Endothelial cell of umbilical vein (primary cell): ENCODE results near the gene FYCO1. TPM values are rescaled to one million over a fixed set of nuclear protein-coding genes. Genes with fewer than 3 reads are reported as not detected.

ENCODE experiments used
- BruUV-seq: library from RNA; stranded (reverse); fragments of 400-500 nt; replicated peaks from 2 replicates; lab custom pipeline; 2021; lab: Mats Ljungman, UMichigan
- CTCF ChIA-PET: fragments of 300-600, 350-600 bp; sonication (Branson Sonifier 250); formaldehyde crosslinking; loops from one replicate; lab custom pipeline; 2021; ENCODE audit warnings: antibody characterized with exemption, inconsistent platforms; lab: Charles Lee
- POLR2A ChIA-PET: fragments of 300-600, 350-600 bp; sonication (Branson Sonifier 250); formaldehyde crosslinking; loops from one replicate; lab custom pipeline; 2021; ENCODE audit warnings: antibody characterized with exemption, inconsistent platforms; lab: Charles Lee
- DNase-seq: peaks from one replicate; pipeline ENCODE4 v3.0.0-alpha.2; 2011; ENCODE audit warnings: low read depth, low spot score
- FAIRE-seq: peaks from 2 replicates; lab custom pipeline; 2011; peaks lifted over from hg19 to GRCh38; lab: Jason Lieb, UNC
- H2AFZ ChIP-seq: 2 replicates; pipeline ENCODE4 v1.6.0; 2012; ENCODE audit warnings: low read depth, low read length, control low read depth, inconsistent platforms
- H3K27ac ChIP-seq: 2 replicates; pipeline ENCODE4 v1.5.1; 2011; ENCODE audit warnings: low read depth, mild to moderate bottlenecking, control low read depth, low read length, moderate library complexity; ENCODE audit not compliant: insufficient read depth
- H3K27me3 ChIP-seq, 2 experiments: 2 replicates each; pipeline versions ENCODE4 v1.6.0 to v1.6.1; 2011; ENCODE audit warnings: low read length in 2 of 2, mixed read lengths in 1 of 2; ENCODE audit not compliant: control insufficient read depth in 2 of 2, insufficient read depth in 2 of 2
- H3K36me3 ChIP-seq, 2 experiments: 2 replicates in 1 of 2; 3 replicates in 1 of 2; pipeline ENCODE4 v1.5.1; 2011; ENCODE audit warnings: low read length in 2 of 2, mild to moderate bottlenecking in 1 of 2, moderate library complexity in 1 of 2; ENCODE audit not compliant: control insufficient read depth in 2 of 2, insufficient read depth in 2 of 2; ENCODE audit errors: extremely low read depth in 1 of 2
- H3K4me1 ChIP-seq: 3 replicates; pipeline ENCODE4 v1.5.1; 2011; ENCODE audit warnings: mild to moderate bottlenecking, low read length; ENCODE audit not compliant: control insufficient read depth, insufficient read depth; ENCODE audit errors: extremely low read depth
- H3K4me2 ChIP-seq: 2 replicates; pipeline ENCODE4 v1.6.1; 2011; ENCODE audit warnings: low read length, control low read depth, mixed read lengths; ENCODE audit not compliant: insufficient read depth
- H3K4me3 ChIP-seq, 3 experiments: fragments of 200-600 bp in 1 of 3; sonication (generic), shearing (Covaris generic) in 1 of 3; replicated peaks in 1 of 3; 2 replicates each; pipeline ENCODE4 v1.5.1; 2011 to 2016; ENCODE audit warnings: control low read depth in 3 of 3, low read length in 3 of 3, mild to moderate bottlenecking in 2 of 3, inconsistent platforms in 1 of 3, low read depth in 1 of 3, moderate library complexity in 1 of 3; ENCODE audit not compliant: insufficient read depth in 1 of 3
- H3K79me2 ChIP-seq: 2 replicates; pipeline ENCODE4 v1.6.0; 2012; ENCODE audit warnings: low read length, inconsistent platforms; ENCODE audit not compliant: control insufficient read depth, insufficient read depth
- H3K9ac ChIP-seq: replicated peaks from 2 replicates; pipeline ENCODE3; 2011; ENCODE audit warnings: low read length, control low read depth; ENCODE audit not compliant: insufficient read depth; ENCODE audit errors: extremely low read depth
- H3K9me1 ChIP-seq: replicated peaks from 3 replicates; pipeline ENCODE4 v1.6.0; 2011; ENCODE audit warnings: mild to moderate bottlenecking, low read length; ENCODE audit not compliant: control insufficient read depth, insufficient read depth; ENCODE audit errors: extremely low read depth
- H3K9me3 ChIP-seq: replicated peaks from 2 replicates; pipeline ENCODE4 v1.5.1; 2012; ENCODE audit warnings: low read length, inconsistent platforms; ENCODE audit not compliant: control insufficient read depth, insufficient read depth
- H4K20me1 ChIP-seq: replicated peaks from 2 replicates; pipeline ENCODE3; 2011; ENCODE audit warnings: mild to moderate bottlenecking, low read length; ENCODE audit not compliant: control insufficient read depth, insufficient read depth; ENCODE audit errors: extremely low read depth
- CTCF ChIP-seq, 2 donors: IDR thresholded peaks; 1 replicate in 1 of 2; 2 replicates in 1 of 2; pipeline ENCODE4 v1.5.1; 2011; ENCODE audit warnings: low read length in 2 of 2, mild to moderate bottlenecking in 2 of 2, moderate library complexity in 2 of 2, control low read depth in 1 of 2, inconsistent platforms in 1 of 2, low read depth in 1 of 2; ENCODE audit not compliant: insufficient read depth in 1 of 2; ENCODE audit errors: extremely low read depth in 1 of 2
- EZH2 ChIP-seq: IDR thresholded peaks from 2 replicates; pipeline ENCODE4 v1.6.1; 2012; ENCODE audit warnings: borderline replicate concordance, low read depth, mild to moderate bottlenecking, moderate library complexity, low read length, inconsistent platforms; ENCODE audit not compliant: severe bottlenecking
- FOS ChIP-seq: IDR thresholded peaks from 2 replicates; pipeline ENCODE4 v1.6.1; 2011; ENCODE audit warnings: mild to moderate bottlenecking, low read length, moderate library complexity, borderline replicate concordance; ENCODE audit not compliant: insufficient read depth
- GATA2 ChIP-seq: IDR thresholded peaks from 2 replicates; pipeline ENCODE4 v1.7.0; 2011; ENCODE audit warnings: low read depth, mild to moderate bottlenecking, moderate library complexity, mixed read lengths, low read length; ENCODE audit not compliant: insufficient read length, insufficient read depth
- JUN ChIP-seq: IDR thresholded peaks from 2 replicates; pipeline ENCODE4 v1.6.1; 2011; ENCODE audit warnings: borderline replicate concordance, low read depth; ENCODE audit not compliant: insufficient read length, insufficient read depth
- MYC ChIP-seq: IDR thresholded peaks from one replicate; pipeline ENCODE4 v1.6.1; 2011; ENCODE audit warnings: mild to moderate bottlenecking, low read depth, low read length
- POLR2A ChIP-seq: IDR thresholded peaks from 2 replicates; pipeline ENCODE4 v1.6.1; 2012; ENCODE audit warnings: low read depth, mild to moderate bottlenecking, control low read depth, low read length
- POLR2AphosphoS5 ChIP-seq: IDR thresholded peaks from 2 replicates; pipeline ENCODE4 v1.6.1; 2012; ENCODE audit warnings: low read depth, mild to moderate bottlenecking, control low read depth, low read length, moderate library complexity; ENCODE audit not compliant: insufficient read depth
- dilution Hi-C: fragments of 300-500 bp; cut with MboI; formaldehyde crosslinking; loops from one replicate; pipeline ENCODE4 v1.15.0; 2019; ENCODE audit warnings: low sequenced_read_pairs; ENCODE audit not compliant: extremely low pct_ligation_motif_present
- intact Hi-C: fragments of 100-400 bp; cut with micrococcal nuclease; formaldehyde crosslinking; loops from one replicate; pipeline ENCODE4 v1.10.0; 2022
- polyA plus RNA-seq, 4 experiments: library from polyadenylated mRNA; depleted of rRNA in 3 of 4; stranded (reverse) in 3 of 4; unstranded in 1 of 4; fragments of >200 nt; gene quantifications; 2 replicates each; pipeline versions ENCODE4 v1.2.1 to v1.2.3, GENCODE V29; 2011 to 2012; ENCODE audit warnings: missing spikeins in 1 of 4
- total RNA-seq: library from RNA; stranded (reverse); gene quantifications from 2 replicates; pipeline ENCODE4 v1.2.3, GENCODE V29; 2021
- TF ChIP-seq, protein P1 (sequence below): IDR thresholded peaks from 2 replicates; pipeline ENCODE4 v1.6.1; 2011; ENCODE audit not compliant: insufficient read depth, insufficient read length

FYCO1 gene
- total and polyA plus RNA-seq, 2 donors (not counting 3 experiments of a cell fraction or from before 2014, with no cell fraction given), result 13.9 to 20.8 TPM

GRCh38 chr3:45955017-45955647, 40.5 kb downstream of the FYCO1 start:
- intact Hi-C loops (no loop called here), dilution Hi-C loops (no loop called here)
- BruUV-seq, result no TSS peak
- no peaks in the 10 kb centered on the region for H3K9me3 ChIP-seq
- H3K27ac ChIP-seq, result no peak overlapping the region
- H3K9me1 ChIP-seq, result no peaks in the 10 kb centered on the region
- H3K36me3 ChIP-seq, result peaks cover 20 to 64% of the 10 kb centered on the region in 2 experiments
- H3K4me1 ChIP-seq, result no peaks in the 10 kb centered on the region
- no peaks in the 10 kb centered on the region for H4K20me1 ChIP-seq
- ChIA-PET CTCF (no interaction called here), POLR2A (no interaction called here)
- H3K27me3 ChIP-seq, result no peaks in the 10 kb centered on the region
- DNase-seq, result no peak
- no peak overlapping the region for H3K4me3 ChIP-seq
- no peak for FAIRE-seq
- no peak for TF ChIP-seq POLR2AphosphoS5
- TF ChIP-seq EZH2, result no peak
- TF ChIP-seq POLR2A, result no peak
- TF ChIP-seq CTCF (IDR thresholded peaks at IDR 0.05; ENCODE audit: extremely low read depth in 1 of 2, insufficient read depth in 1 of 2, low read depth in 1 of 2, low read length in 2 of 2), result no peak
- TF ChIP-seq, protein P1, sequence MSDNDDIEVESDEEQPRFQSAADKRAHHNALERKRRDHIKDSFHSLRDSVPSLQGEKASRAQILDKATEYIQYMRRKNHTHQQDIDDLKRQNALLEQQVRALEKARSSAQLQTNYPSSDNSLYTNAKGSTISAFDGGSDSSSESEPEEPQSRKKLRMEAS, result no peak
- no peak for TF ChIP-seq GATA2
- TF ChIP-seq JUN, result no peak
- no peak for TF ChIP-seq MYC
- no peak for TF ChIP-seq FOS
- no peaks in the 10 kb centered on the region for H3K79me2 ChIP-seq
- no peak overlapping the region for H3K4me2 ChIP-seq
- H2AFZ ChIP-seq, result no peak overlapping the region
- H3K9ac ChIP-seq, result no peak overlapping the region
